T-helper 22 cell (primary cell): ENCODE measurements around the gene CLEC4F.

Experiments used
- DNase-seq: peaks from one replicate; pipeline ENCODE4 v3.0.0-alpha.2; 2020; ENCODE audit warnings: low read depth

The CLEC4F gene

GRCh38 chr2:70785137-70785911 lies 35.1 kb downstream of the CLEC4F start:
- DNase-seq, result no peak

DNA sequence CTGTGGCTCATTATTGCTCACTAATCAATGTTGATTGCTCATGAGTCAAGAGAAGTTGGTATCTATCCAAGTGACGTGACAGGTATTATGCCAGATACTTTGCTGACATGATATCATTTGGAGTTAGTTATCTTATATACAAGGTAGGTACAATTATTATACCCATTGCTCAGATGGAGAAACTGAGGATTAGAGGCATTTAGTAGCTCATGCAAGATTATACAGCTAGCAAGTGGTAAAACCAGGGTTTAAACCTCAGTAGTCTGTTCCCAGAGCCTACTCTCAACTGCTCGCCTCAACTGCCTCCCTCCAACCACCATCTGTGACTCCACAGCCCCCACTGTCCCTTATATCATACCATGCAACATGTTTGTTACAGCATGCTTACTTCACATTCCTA lies 36.1 kb downstream of the CLEC4F start:
- no peak for DNase-seq

DNA sequence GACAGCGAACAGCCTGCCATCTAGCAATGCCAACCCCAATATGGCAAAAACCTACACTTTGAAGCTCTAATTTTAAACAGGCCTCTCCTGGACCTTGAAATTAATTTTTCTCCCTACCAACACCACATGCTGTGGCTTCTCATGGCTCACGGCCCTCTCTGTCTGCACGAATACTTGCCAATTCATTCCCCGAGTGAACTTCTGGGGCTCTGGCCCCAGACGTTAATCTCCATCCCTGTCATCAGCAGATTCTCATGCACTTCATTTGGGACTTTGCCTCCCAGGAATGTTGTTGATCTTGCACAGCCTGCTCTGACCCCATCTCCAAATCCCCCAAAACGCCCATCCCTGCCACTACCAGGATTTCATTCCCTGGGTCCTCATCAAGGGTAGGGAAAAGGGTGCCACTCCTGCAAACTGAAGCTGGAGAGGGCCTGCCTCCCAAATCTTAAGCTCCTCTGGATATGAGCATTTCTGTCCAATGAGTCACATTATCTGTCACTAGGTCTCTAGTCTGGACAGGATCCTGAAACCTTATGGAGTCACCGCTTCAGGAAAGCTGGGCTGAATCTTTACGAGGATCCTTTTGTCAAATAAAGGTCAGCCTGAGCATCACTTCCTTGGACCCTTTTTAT lies 40.4 kb downstream of the CLEC4F start:
- DNase-seq, result no peak

GRCh38 chr2:70779491-70779890 lies 40.9 kb downstream of the CLEC4F start:
- DNase-seq, result no peak

DNA sequence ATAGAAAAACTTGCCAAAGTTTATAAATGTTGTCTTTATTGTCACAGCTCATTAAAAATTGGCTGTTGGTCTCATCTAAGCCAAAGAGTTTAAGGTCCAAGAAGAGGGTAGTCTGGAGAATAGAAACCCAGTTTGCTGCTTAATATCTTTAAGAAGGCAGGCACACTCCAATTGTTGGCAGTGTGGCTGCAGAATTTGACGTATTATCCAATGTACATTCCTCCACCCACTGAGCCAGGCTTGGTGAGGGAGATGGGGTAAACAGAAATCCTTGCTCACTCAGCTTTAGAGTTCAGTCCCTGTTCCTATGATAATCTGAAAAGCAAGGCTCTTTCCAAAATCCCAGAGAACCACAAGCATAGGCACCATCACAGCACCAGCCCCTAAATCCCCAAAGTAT lies 41.7 kb downstream of the CLEC4F start:
- DNase-seq, result no peak

DNA sequence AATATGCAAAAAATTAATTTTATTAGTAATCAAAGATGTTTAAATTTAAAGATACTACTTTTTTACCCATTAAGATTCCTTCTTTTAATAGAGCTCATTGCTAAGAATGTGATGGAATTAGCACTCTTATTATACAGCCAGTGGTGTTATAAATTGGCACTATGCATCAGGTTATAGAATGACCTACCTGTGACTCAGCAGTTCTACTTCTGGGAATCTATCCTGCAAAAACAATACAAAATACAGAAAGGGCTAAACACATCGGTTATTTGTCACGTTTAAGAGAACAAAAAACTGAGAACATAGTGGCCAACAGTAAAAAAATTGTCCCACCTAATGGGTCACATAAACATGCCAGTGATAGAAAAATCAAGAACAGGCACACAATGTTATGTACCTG lies 42.9 kb downstream of the CLEC4F start:
- DNase-seq, result no peak

GRCh38 chr2:70776266-70776665 lies 44.1 kb downstream of the CLEC4F start:
- DNase-seq, result no peak

GRCh38 chr2:70775141-70775540 lies 45.3 kb downstream of the CLEC4F start:
- no peak for DNase-seq

- no peak for DNase-seq
Observed at GRCh38 chr2:70772486-70773155, 47.8 kb downstream of the CLEC4F start.

DNA sequence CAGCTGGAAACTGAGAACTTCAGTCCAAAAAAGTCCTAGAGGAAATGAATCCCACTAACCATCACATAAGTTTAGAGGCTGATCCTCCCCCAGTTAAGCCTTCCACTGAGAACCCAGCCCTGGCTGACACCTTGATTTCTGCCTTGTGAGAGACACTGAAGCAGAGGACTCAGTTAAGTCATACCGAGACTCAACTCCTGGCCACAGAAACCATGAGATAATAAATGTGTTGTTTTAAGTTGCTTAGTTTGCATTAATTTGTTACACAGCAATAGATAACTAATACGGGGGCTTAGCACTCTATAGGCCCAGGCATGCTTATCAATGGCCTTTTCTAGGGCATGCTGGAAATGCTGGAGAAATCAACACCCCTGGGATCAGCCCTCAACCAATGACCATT lies 49.0 kb downstream of the CLEC4F start:
- DNase-seq, result no peak

DNA sequence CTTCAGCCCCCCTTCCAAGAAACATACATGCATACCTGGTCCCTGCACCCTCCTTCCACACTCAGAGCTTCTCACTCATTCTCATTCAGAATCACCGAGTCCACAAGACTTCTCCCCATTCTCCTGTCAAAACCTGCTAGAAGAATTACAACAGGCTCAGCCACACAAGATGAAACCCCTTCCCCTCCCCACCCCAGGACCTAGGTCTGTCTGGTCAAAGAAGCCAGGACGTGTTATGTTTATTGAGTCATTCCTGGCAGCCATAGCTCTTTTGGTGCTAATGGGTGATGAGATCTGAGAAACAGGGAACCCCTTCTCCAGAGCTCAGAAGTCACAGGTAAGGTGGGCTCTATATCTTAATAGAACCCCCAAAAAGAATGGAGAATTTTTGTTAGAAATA lies 50.9 kb downstream of the CLEC4F start:
- no peak for DNase-seq

DNA sequence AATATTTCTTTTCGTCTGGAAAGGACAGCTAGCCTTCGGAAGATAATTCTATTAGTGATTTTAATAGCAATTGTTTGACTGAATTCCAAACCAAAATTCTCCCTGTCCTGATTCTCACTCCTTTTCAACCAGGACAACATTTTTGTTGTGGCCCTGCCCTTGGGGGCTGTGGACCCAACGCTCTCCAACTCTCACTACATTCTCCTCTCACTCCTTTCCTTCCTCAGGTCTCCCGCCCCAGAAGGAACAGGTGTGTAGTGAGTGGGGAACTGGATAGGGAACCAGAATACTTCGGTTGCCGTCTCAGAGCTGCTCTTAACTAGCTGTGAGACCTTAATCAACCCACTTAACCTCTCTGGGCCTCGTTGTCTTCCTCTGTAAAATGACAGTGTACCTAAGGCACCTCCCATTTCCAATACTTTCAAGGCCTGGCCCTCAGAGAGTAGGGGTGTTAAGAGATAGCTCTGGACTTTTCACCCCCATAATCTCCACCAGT lies 51.8 kb downstream of the CLEC4F start:
- no peak for DNase-seq

GRCh38 chr2:70767699-70768589 lies 52.5 kb downstream of the CLEC4F start, which contains the start of gene ADD2:
TSS of gene ADD2 (minus strand) at chr2:70768200. CDS start at chr2:70706408, 61,792 bp downstream.
- no peak for DNase-seq

DNA sequence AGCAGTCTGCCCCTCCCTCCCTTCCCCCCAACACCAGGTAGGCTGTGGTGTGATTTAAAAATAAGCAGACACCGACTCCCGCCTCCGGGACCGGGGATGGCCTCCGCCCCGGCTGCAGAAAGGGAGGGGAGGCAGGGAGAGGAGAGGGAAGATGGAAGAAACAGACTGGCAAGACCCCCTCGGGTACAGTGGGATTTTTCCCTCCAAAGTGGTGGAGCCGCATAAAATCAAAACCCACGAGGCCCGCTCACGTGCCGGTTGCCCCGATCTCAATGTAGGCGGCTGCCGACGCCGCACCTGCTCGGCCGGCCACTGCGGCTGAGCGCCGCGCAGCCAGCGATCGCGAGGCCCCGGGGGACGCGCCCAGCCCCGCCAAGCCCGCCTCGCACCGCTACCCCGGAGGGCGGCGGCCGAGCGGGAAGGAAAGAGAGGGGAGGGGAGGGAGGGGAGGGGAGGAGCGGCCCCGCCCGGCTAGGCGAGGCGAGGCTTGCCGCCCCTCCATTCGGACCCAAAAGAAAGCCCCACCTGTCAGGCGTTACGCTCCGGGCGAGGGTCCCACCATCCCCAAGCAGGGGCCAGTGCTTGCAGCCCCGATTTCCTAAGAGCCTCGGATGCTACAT lies 53.2 kb downstream of the CLEC4F start:
- DNase-seq, result no peak

DNA sequence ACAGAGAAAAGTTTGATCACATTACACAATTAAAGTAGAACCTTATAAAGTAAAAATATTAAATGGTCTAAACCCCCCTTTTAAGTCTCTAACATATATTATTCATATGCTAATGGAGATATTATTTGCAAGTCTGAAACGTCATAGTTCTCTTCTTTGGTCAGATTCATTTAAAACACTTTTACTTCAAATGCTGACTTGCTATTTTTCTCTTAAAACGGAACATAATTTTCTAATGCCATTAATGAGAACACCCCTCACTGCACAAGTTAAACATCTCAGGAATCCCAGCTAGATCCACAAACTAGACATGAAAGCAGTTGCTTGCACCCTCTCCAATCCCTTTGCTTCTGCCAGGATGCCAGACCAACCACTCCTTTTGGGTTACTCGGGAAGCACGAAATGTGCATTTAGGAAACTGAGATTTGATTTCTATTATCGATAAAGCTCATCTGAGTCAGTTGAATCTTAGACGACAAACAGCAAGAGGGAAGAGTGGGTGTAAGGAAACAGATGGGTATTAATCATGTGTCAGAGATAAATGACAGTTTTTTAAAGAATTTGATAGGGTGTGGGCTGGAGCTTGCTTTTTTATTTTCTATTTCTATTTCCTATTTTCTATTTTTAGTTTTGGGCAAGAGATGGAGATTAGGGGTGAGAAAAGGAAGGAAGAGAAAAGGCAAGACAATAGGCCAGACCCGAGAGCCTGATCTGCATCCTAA lies 53.9 kb downstream of the CLEC4F start:
- no peak for DNase-seq

GRCh38 chr2:70765507-70765906 lies 54.9 kb downstream of the CLEC4F start:
- no peak for DNase-seq

DNA sequence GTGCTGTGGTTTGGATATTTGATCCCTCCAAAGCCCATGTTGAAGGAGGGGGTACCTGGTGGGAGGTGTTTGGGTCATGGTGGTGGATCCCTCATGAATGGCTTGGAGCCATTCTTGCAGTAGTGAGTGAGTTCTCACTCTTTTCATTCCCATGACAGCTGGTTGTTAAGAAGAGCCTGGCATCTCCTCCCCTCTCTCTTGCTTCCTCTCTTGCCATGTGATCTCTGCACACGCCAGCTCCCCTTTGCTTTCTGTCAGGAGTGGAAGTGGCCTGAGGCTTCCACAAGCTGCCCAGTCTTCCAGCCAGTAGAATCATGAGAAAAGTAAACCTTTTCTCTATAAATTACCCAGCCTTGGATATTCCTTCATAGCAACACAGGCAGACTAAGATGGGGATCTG lies 61.0 kb downstream of the CLEC4F start:
- no peak for DNase-seq
